Stimulated activated CD8-positive, alpha-beta memory T cell treated with anti-CD3 and anti-CD28 coated beads, Interleukin-15, amount 100 ng/mL, for 24 hours (primary cell): ENCODE measurements around the gene IGSF3.

Experiments
- DNase-seq: peaks from one replicate; pipeline ENCODE4 v3.0.0-alpha.2; 2020; ENCODE audit warnings: low read depth

IGSF3 gene

GRCh38 chr1:116686175-116686574, 18.6 kb upstream of the IGSF3 start:
- no peak for DNase-seq

GRCh38 chr1:116684575-116684974, 17.0 kb upstream of the IGSF3 start:
- no peak for DNase-seq

GRCh38 chr1:116682641-116683221, 15.2 kb upstream of the IGSF3 start:
- no peak for DNase-seq

GRCh38 chr1:116681343-116681899, 13.9 kb upstream of the IGSF3 start:
- no peak for DNase-seq

- no peak for DNase-seq
These were observed 13.2 kb upstream of the IGSF3 start for GRCh38 chr1:116680752-116681151.

DNA sequence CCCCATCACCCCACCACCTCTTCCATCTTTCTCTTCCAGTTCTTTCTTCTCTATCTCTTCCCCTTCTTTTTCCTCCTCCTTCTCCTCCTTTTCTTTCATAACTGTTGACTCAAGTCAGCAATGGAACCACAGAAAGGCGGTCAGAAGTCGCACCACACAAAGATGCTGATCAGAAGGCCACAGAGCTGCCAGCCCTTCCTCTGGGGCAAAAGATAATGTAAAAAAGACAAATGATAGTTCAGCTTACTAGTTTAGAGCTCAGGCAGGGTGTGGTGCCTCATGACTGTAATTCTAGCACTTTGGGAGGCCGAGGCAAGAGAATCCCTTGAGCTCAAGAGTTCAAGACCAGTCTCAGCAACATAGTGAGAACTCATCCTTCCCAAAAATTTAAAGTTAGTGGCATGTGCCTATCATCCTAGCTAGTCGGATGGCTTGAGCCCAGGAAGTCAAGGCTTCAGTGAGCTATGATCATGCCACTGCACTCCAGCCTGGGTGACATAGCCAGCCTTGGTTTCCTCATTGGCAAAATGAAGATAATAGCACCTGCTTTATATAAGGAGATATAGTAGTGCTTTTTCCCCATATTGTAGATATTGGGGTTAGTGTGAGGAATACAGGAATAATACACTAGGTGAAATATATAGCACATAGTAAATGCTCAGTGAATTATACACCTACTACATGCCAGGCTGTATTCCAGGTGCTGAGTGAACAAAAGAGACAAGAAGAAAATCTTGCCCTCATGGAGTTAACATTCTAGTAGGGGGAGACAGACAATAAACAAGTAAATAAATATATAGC, 12.5 kb upstream of the IGSF3 start:
- DNase-seq: no peak

DNA sequence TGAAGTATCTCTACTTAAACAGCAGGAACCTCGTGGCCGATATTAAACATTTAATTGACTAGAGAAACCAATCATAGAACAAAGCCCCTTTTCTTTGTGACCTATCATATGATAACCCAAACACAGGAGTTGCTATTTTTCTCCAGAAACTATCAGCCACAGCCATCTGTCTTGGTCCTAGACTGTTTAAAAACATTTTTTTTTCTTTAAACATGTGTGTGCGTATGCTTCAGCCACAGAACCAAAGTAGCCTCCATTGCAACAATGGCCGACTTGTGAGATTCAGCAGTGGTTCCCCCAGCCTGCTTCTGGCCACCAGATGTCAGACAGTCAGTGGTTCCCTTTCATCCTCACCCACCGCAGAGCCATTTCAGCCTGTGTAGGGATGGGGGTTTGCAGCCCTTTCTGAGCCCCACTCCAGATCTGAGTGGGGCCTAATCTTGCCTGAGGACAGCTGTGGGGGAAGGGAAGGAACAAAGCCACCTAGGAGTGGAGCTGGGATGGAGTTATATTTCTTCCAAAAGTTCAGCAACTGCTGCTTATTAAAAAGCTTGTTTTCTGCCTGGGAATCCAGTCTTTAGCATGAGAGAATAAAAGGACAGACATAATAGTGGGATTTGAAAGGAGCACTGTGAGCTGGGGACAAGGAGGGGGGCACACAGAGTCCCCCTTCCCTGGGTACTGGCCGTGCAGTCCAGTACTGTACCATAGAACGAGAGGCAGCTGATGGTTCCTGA, 11.7 kb upstream of the IGSF3 start:
- no peak for DNase-seq

DNA sequence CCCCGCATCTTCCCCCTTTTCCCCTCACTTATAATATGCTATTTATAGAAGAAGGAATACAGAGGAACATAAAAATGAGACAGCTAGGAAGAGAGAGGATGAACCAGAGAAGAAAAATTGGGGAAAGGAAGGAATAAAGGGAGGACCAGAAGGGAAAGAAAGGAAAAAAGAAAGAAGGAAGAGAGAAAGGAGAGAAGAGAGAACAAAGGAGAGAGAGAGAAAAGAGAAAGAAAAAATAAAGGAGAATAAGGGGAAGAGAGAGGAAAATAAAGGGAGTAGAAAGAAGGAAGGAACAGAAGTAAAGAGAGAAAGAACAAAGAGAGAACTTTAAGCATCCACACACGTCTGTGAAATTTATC, 11.2 kb upstream of the IGSF3 start:
- no peak for DNase-seq

DNA sequence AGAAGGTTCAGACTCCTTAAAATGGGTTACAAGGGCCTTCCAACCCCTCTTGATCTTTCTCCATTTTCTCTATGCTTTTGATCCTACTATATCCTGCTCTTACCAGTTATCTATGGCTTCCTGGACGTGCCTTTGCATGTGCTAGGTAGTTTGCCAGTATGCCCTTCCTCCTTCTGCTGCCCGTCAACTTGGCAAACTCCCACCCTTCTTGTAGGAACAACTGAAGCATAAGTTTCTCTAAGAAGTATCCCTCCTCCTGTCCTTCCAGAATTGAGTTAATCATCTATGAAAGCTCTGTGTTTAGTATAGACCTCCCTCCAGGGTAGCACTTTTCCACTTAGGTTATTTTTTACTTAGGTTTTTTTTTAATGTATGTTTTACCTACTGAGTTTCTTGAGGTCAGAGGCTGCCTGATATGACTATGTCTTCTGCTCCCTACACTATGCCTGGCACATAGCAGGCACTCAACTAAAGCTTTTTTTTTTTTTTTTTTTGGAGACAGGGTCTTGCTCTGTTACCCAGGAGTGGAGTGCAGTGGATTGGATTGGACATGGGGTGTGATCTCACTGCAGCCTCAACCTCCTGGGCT, 10.0 kb upstream of the IGSF3 start:
- DNase-seq: no peak

- DNase-seq: no peak
These were observed 8.8 kb upstream of the IGSF3 start for GRCh38 chr1:116676291-116676690.

GRCh38 chr1:116674751-116675150, 7.2 kb upstream of the IGSF3 start:
- no peak for DNase-seq

DNA sequence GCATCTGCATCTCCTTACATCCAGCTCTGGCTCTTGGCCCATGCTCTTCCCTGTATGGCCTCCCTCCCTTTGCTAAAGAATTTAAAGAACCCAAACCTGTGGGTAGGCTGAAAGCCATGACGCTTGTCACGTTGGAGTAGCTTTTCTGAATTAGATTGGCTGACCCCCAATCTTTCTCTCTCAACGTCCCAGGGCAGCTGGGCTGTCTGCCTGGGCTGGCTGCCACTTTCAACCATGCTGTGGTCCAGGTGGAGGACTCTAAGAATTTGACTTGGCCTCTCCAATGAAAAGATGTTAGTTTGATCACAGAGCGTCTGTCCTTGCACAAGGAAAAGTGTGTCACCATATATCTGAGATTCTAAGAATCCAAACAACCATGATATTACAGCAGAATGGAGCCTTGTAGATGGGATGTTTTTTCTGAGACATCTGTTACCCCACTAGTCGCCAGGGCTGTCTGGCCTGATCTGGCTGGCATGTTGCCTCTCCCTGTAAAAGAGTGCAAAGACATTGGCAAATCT, 6.5 kb upstream of the IGSF3 start:
- DNase-seq: no peak

- no peak for DNase-seq
These were observed 4.4 kb upstream of the IGSF3 start for GRCh38 chr1:116671912-116672311.

DNA sequence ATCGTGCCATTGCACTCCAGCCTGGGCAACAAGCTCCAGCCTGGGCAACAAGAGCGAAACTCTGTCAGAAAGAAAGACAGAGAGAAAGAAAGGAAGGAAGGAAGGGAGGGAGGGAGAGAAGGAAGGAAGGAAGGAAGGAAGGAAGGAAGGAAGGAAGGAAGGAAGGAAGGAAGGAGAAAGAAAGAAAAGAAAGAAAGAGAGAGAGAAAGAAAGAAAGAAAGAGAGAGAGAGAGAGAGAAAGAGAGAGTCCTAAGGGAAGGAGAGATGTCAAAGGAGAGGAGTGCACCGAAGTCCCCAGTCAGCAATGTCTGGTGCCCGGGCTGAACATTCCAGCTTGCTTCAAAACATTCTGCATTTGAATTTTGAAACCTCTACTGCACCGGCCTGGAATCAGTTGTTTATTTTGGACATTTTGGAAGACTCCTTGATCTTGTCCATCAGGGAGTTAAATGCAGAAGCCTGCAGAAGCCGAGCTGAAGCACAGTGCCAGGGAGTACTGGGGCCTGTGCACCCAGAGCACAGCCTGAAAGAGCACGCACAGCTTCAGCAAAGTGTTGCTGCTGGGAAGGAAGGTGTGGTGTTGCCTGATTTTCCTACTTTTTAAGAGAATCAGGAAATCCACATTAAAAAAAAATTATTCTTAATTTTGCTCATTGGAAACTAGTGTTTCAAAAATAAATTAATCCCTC, 3.7 kb upstream of the IGSF3 start:
- no peak for DNase-seq

GRCh38 chr1:116668277-116668676, 744 bp upstream of the IGSF3 start:
- no peak for DNase-seq

- no peak for DNase-seq
These were observed 407 bp downstream of the IGSF3 start for GRCh38 chr1:116667078-116667574.

GRCh38 chr1:116666187-116667077, 1.1 kb downstream of the IGSF3 start:
- DNase-seq: no peak

DNA sequence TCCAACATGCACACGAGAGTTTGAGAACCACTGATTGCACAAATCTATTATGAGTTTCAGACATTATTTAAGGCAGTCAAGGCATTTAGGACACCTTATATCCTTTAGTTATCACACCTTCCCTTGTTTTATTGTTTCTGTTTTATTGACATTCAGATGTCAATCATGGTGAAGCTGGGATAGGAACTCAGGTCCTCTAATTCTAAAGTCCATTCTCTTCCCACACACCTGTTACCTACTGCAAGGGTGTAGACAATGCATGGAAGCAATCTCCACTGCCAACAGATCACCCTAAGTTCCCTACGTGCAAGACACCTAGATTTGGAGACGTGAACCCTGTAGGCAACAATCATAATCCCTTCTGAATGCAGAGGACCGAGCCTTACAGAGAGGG, 2.6 kb downstream of the IGSF3 start:
- DNase-seq: no peak

- no peak for DNase-seq
These were observed 3.1 kb downstream of the IGSF3 start for GRCh38 chr1:116664366-116664977.

DNA sequence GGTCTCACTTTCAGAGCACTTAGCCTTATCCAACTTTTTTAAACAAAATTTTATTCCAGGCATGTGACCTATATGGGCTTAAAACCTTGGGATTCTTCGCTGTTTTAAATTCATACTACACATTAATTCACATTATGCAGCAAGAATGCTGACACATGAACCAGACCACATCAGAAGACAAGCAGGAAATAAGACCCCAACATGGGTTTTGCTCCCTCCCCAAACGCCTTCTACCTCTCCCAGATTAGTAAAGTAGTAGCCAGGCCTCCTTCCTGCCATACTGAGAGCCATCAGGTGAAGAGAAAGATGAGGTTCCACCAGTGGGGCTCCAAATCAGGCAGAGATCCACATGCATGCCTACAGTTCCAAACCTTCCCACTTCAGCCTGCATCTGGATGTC, 3.7 kb downstream of the IGSF3 start:
- DNase-seq: no peak
